ENCODE measurements around the gene IPCEF1.

- no peak for TF ChIP-seq POLR2A (IDR thresholded peaks at IDR 0.05)
- no peak for TF ChIP-seq CTCF (IDR thresholded peaks at IDR 0.05)
These were observed 3.0 kb downstream of the IPCEF1 start for GRCh38 chr6:154353626-154354025.
